Lung (tissue), 12 donors: ENCODE results near the gene CFTR. TPM values are rescaled to one million over a fixed set of nuclear protein-coding genes. Genes with fewer than 3 reads are reported as not detected.

ENCODE experiments used
- ATAC-seq: fragments of 200-7000 bp; cut with Tn5 transposase; one replicate; pipeline ENCODE4 v1.9.1; 2020; ENCODE audit warnings: moderate number of reproducible peaks; ENCODE audit not compliant: insufficient read depth, low FRiP score
- DNase-seq, 3 donors: peaks; one replicate each; pipeline ENCODE4 v3.0.0-alpha.2; 2013 to 2017
- H3K27ac ChIP-seq, 2 donors: one replicate each; pipeline ENCODE4 v1.5.1; 2013; ENCODE audit warnings: mild to moderate bottlenecking in 2 of 2, moderate library complexity in 2 of 2, control low read depth in 1 of 2, inconsistent platforms in 1 of 2, low read depth in 1 of 2, low read length in 1 of 2
- H3K27me3 ChIP-seq, 3 donors: one replicate each; pipeline ENCODE4 v1.5.1; 2013; ENCODE audit warnings: low read length in 2 of 3; ENCODE audit not compliant: control insufficient read depth in 3 of 3, insufficient read depth in 3 of 3
- H3K36me3 ChIP-seq, 4 donors: one replicate each; pipeline ENCODE4 v1.5.1; 2013; ENCODE audit warnings: low read length in 4 of 4, mild to moderate bottlenecking in 1 of 4, moderate library complexity in 1 of 4; ENCODE audit not compliant: control insufficient read depth in 4 of 4, insufficient read depth in 4 of 4
- H3K4me1 ChIP-seq, 5 donors: one replicate each; pipeline ENCODE4 v1.5.1; 2013; ENCODE audit warnings: low read length in 5 of 5, mild to moderate bottlenecking in 2 of 5, moderate library complexity in 1 of 5; ENCODE audit not compliant: control insufficient read depth in 5 of 5, insufficient read depth in 5 of 5
- H3K4me3 ChIP-seq: one replicate; pipeline ENCODE4 v1.5.1; 2013; ENCODE audit warnings: mild to moderate bottlenecking, control low read depth, moderate library complexity
- H3K9ac ChIP-seq, 2 donors: one replicate each; pipeline ENCODE4 v1.5.1; 2013; ENCODE audit warnings: low read length in 2 of 2, control low read depth in 1 of 2; ENCODE audit not compliant: insufficient read depth in 1 of 2
- H3K9me3 ChIP-seq, 4 donors: one replicate each; pipeline ENCODE4 v1.5.1; 2013; ENCODE audit warnings: low read length in 3 of 4, mild to moderate bottlenecking in 1 of 4, moderate library complexity in 1 of 4; ENCODE audit not compliant: control insufficient read depth in 4 of 4, insufficient read depth in 3 of 4
- CTCF ChIP-seq: IDR thresholded peaks from 2 replicates; pipeline ENCODE4 v1.5.1; 2012; ENCODE audit warnings: mild to moderate bottlenecking; ENCODE audit errors: control extremely low read depth, extremely low read depth
- WGBS, 2 donors: extraction: QIAGEN DNeasy Blood & Tissue Kit; methylation state at CpG; one replicate each; pipeline ENCODE4 v1.1.7; 2013; 5-methylcytosine and 5-hydroxymethylcytosine counted together
- polyA plus RNA-seq, 2 donors: library from polyadenylated mRNA; stranded (reverse); fragments of 200-250 nt; gene quantifications; one replicate each; pipeline ENCODE4 v1.2.1, GENCODE V29; 2013
- total RNA-seq, 2 donors: library from RNA; depleted of rRNA in 1 of 2; stranded (reverse); fragments of >200 nt in 1 of 2; gene quantifications; one replicate each; pipeline ENCODE4 v1.2.1, GENCODE V29; 2014 to 2021
- donor health status: control.
- donor health status: control.
- donor health status: Bipolar disorder and iron deficiency.
- donor health status: healthy.
- donor health status: DM: yes; HTN: yes; CAD: no.

CFTR gene
- total and polyA plus RNA-seq, 4 donors: 8.2 to 138 (median 15.7) TPM

GRCh38 chr7:117530390-117530789 is 50.6 kb downstream of the CFTR start:
- Histone ChIP-seq H3K9ac (no peak overlapping the region), H3K9me3 (no peaks in the 10 kb centered on the region)
- no peak for ATAC-seq

GRCh38 chr7:117531595-117532244 is 51.9 kb downstream of the CFTR start:
- TF ChIP-seq CTCF: no peak
- ATAC-seq: no peak
- Histone ChIP-seq H3K9ac (no peak overlapping the region), H3K27ac (no peak overlapping the region), H3K4me1 (no peaks in the 10 kb centered on the region), H3K36me3 (no peaks in the 10 kb centered on the region), H3K4me3 (no peak overlapping the region), H3K27me3 (no peaks in the 10 kb centered on the region), H3K9me3 (no peaks in the 10 kb centered on the region)
- DNase-seq: no peak
- 84 to 94% methylated on average over 3 of the region's 3 CpGs for WGBS, 2 donors

More at GRCh38 chr7:117530390-117530789, 50.6 kb downstream of the CFTR start:
- Histone ChIP-seq H3K27me3 (no peaks in the 10 kb centered on the region), H3K27ac (no peak overlapping the region), H3K4me3 (no peak overlapping the region), H3K4me1 (no peaks in the 10 kb centered on the region), H3K36me3 (no peaks in the 10 kb centered on the region)
- TF ChIP-seq CTCF: no peak
- DNase-seq: no peak

- DNase-seq: no peak
- 70 to 85% methylated on average over 2 of the region's 2 CpGs for WGBS, 2 donors
- no peaks in the 10 kb centered on the region for H3K9me3 ChIP-seq
- H3K4me3 ChIP-seq: no peak overlapping the region
- H3K27ac ChIP-seq: no peak overlapping the region
- no peak for ATAC-seq
- TF ChIP-seq CTCF: no peak
- H3K9ac ChIP-seq: no peak overlapping the region
- no peaks in the 10 kb centered on the region for H3K27me3 ChIP-seq
- H3K36me3 ChIP-seq: no peaks in the 10 kb centered on the region
- H3K4me1 ChIP-seq: no peaks in the 10 kb centered on the region
These were observed 58.2 kb downstream of the CFTR start for GRCh38 chr7:117538053-117538452.

GRCh38 chr7:117544061-117544460 is 64.2 kb downstream of the CFTR start:
- DNase-seq: no peak
- no peaks in the 10 kb centered on the region for H3K27me3 ChIP-seq
- TF ChIP-seq CTCF: no peak
- no peaks in the 10 kb centered on the region for H3K36me3 ChIP-seq
- H3K4me3 ChIP-seq: no peak overlapping the region
- no peak overlapping the region for H3K9ac ChIP-seq
- H3K4me1 ChIP-seq: no peaks in the 10 kb centered on the region
- WGBS, 2 donors: 89% methylated on average over 2 of the region's 2 CpGs
- no peak for ATAC-seq
- H3K9me3 ChIP-seq: no peaks in the 10 kb centered on the region
- H3K27ac ChIP-seq: no peak overlapping the region
